Keratinocyte (primary cell): ENCODE results near the gene DPF3. TPM values are rescaled to one million over a fixed set of nuclear protein-coding genes. Genes with fewer than 3 reads are reported as not detected.

ENCODE experiments used
- DNase-seq: peaks from one replicate; pipeline ENCODE4 v3.0.0-alpha.2; 2011; ENCODE audit warnings: low read depth, missing footprints, low spot score
- FAIRE-seq: peaks from 2 replicates; lab custom pipeline; 2011; peaks lifted over from hg19 to GRCh38; lab: Jason Lieb, UNC
- H2AFZ ChIP-seq: 2 replicates; pipeline ENCODE4 v1.6.0; 2012; ENCODE audit warnings: low read length, control low read depth, inconsistent platforms; ENCODE audit not compliant: control insufficient read depth
- H3K27ac ChIP-seq: 2 replicates; pipeline ENCODE4 v1.5.1; 2011; ENCODE audit warnings: low read length; ENCODE audit not compliant: control insufficient read depth, insufficient read depth
- H3K27me3 ChIP-seq: 3 replicates; pipeline ENCODE4 v1.6.0; 2011; ENCODE audit warnings: low read length; ENCODE audit not compliant: control insufficient read depth, insufficient read depth; ENCODE audit errors: extremely low read depth
- H3K36me3 ChIP-seq, 2 experiments: 2 replicates in 1 of 2; 3 replicates in 1 of 2; pipeline ENCODE4 v1.5.1; 2011; ENCODE audit warnings: low read length in 2 of 2, mild to moderate bottlenecking in 1 of 2; ENCODE audit not compliant: control insufficient read depth in 2 of 2, insufficient read depth in 2 of 2; ENCODE audit errors: extremely low read depth in 1 of 2
- H3K4me1 ChIP-seq: 3 replicates; pipeline ENCODE4 v1.5.1; 2011; ENCODE audit warnings: low read length; ENCODE audit not compliant: control insufficient read depth, insufficient read depth; ENCODE audit errors: extremely low read depth
- H3K4me2 ChIP-seq: 3 replicates; pipeline ENCODE4 v1.6.0; 2011; ENCODE audit warnings: low read depth, low read length; ENCODE audit not compliant: control insufficient read depth, insufficient read depth; ENCODE audit errors: extremely low read depth
- H3K4me3 ChIP-seq, 3 experiments: fragments of 200-600 bp in 1 of 3; sonication (generic) in 1 of 3; 2 replicates in 2 of 3; 3 replicates in 1 of 3; pipeline ENCODE4 v1.5.1; 2011 to 2016; ENCODE audit warnings: low read length in 3 of 3, mild to moderate bottlenecking in 3 of 3, control low read depth in 2 of 3, inconsistent platforms in 1 of 3, low read depth in 1 of 3, mixed read lengths in 1 of 3, mixed run types in 1 of 3, moderate library complexity in 1 of 3; ENCODE audit not compliant: control insufficient read depth in 2 of 3, insufficient read depth in 2 of 3; ENCODE audit errors: extremely low read depth in 1 of 3
- H3K79me2 ChIP-seq: 2 replicates; pipeline ENCODE4 v1.6.0; 2012; ENCODE audit warnings: low read length; ENCODE audit not compliant: control insufficient read depth, insufficient read depth
- H3K9ac ChIP-seq: 3 replicates; pipeline ENCODE4 v1.6.0; 2011; ENCODE audit warnings: low read length; ENCODE audit not compliant: control insufficient read depth, insufficient read depth; ENCODE audit errors: extremely low read depth
- H3K9me1 ChIP-seq: 3 replicates; pipeline ENCODE4 v1.6.0; 2011; ENCODE audit warnings: low read length; ENCODE audit not compliant: control insufficient read depth, insufficient read depth; ENCODE audit errors: extremely low read depth
- H3K9me3 ChIP-seq: 2 replicates; pipeline ENCODE4 v1.5.1; 2012; ENCODE audit warnings: low read depth, low read length; ENCODE audit not compliant: control insufficient read depth
- H4K20me1 ChIP-seq: 3 replicates; pipeline ENCODE4 v1.6.0; 2011; ENCODE audit warnings: low read length; ENCODE audit not compliant: control insufficient read depth, insufficient read depth; ENCODE audit errors: extremely low read depth
- CTCF ChIP-seq, 3 experiments: IDR thresholded peaks in 1 of 3; conservative IDR thresholded peaks in 1 of 3; optimal IDR thresholded peaks in 1 of 3; 2 replicates in 2 of 3; 3 replicates in 1 of 3; pipeline versions ENCODE3 to v1.5.1; 2011; ENCODE audit warnings: low read length in 3 of 3, mild to moderate bottlenecking in 3 of 3, moderate library complexity in 2 of 3, control low read depth in 1 of 3, inconsistent platforms in 1 of 3; ENCODE audit not compliant: insufficient read depth in 2 of 3; ENCODE audit errors: extremely low read depth in 1 of 3
- EZH2 ChIP-seq: IDR thresholded peaks from one replicate; pipeline ENCODE4 v1.6.1; 2012; ENCODE audit warnings: inconsistent platforms, mild to moderate bottlenecking, low read length, moderate library complexity
- dilution Hi-C: fragments of 300-500 bp; cut with MboI; formaldehyde crosslinking; loops from one replicate; pipeline ENCODE4 v1.7.0; 2020; ENCODE audit warnings: low sequenced_read_pairs; ENCODE audit not compliant: extremely low pct_ligation_motif_present
- polyA plus RNA-seq, 5 experiments: library from polyadenylated mRNA; depleted of rRNA in 3 of 5; stranded (reverse) in 3 of 5; stranded (forward) in 1 of 5; unstranded in 1 of 5; fragments of >200 nt; gene quantifications; 1 replicate in 1 of 5; 2 replicates in 3 of 5; 3 replicates in 1 of 5; pipeline versions ENCODE4 v1.2.1 to v1.2.3, GENCODE V29; 2011 to 2012; ENCODE audit warnings: missing spikeins in 2 of 5, low read depth in 1 of 5, low replicate concordance in 1 of 5

DPF3 gene
- polyA plus RNA-seq, 1 donor (not counting 4 experiments of a cell fraction or from before 2014, with no cell fraction given), result 1.1 TPM

GRCh38 chr14:72631401-72631800 is 262.5 kb downstream of the DPF3 start:
- no peaks in the 10 kb centered on the region for H3K79me2 ChIP-seq
- H3K27ac ChIP-seq, result no peak overlapping the region
- TF ChIP-seq EZH2 (no peak), CTCF (optimal IDR thresholded peaks at IDR 0.05 in 1 of 3, IDR thresholded peaks at IDR 0.05 in 1 of 3, conservative IDR thresholded peaks at IDR 0.05 in 1 of 3; ENCODE audit: extremely low read depth in 1 of 3, insufficient read depth in 2 of 3, low read length in 3 of 3) (no peak)
- H3K27me3 ChIP-seq, result no peaks in the 10 kb centered on the region
- H3K36me3 ChIP-seq, result no peaks in the 10 kb centered on the region
- H4K20me1 ChIP-seq, result no peaks in the 10 kb centered on the region
- FAIRE-seq (no peak), DNase-seq (no peak)
- no peak overlapping the region for H3K9ac ChIP-seq
- dilution Hi-C loops, result no loop called here
- H3K9me1 ChIP-seq, result no peaks in the 10 kb centered on the region
- H3K4me2 ChIP-seq, result no peak overlapping the region
- no peaks in the 10 kb centered on the region for H3K9me3 ChIP-seq
- H3K4me3 ChIP-seq, result no peak overlapping the region
- peaks cover 22% of the 10 kb centered on the region for H3K4me1 ChIP-seq
- H2AFZ ChIP-seq, result no peak overlapping the region

GRCh38 chr14:72630374-72630773 is 263.5 kb downstream of the DPF3 start:
- Histone ChIP-seq H3K4me1 (peaks cover 14% of the 10 kb centered on the region), H3K9me1 (no peaks in the 10 kb centered on the region), H3K9ac (no peak overlapping the region), H3K79me2 (no peaks in the 10 kb centered on the region), H3K9me3 (no peaks in the 10 kb centered on the region), H3K27ac (no peak overlapping the region), H2AFZ (no peak overlapping the region), H3K4me2 (no peak overlapping the region), H3K27me3 (no peaks in the 10 kb centered on the region), H3K36me3 (no peaks in the 10 kb centered on the region), H3K4me3 (no peak overlapping the region), H4K20me1 (no peaks in the 10 kb centered on the region)
- dilution Hi-C loops, result no loop called here
- no peak for DNase-seq
- no peak for TF ChIP-seq CTCF (optimal IDR thresholded peaks at IDR 0.05 in 1 of 3, IDR thresholded peaks at IDR 0.05 in 1 of 3, conservative IDR thresholded peaks at IDR 0.05 in 1 of 3; ENCODE audit: extremely low read depth in 1 of 3, insufficient read depth in 2 of 3, low read length in 3 of 3)
- no peak for TF ChIP-seq EZH2
- FAIRE-seq, result no peak
